ENCODE results near the gene TIMM10B.

DNA sequence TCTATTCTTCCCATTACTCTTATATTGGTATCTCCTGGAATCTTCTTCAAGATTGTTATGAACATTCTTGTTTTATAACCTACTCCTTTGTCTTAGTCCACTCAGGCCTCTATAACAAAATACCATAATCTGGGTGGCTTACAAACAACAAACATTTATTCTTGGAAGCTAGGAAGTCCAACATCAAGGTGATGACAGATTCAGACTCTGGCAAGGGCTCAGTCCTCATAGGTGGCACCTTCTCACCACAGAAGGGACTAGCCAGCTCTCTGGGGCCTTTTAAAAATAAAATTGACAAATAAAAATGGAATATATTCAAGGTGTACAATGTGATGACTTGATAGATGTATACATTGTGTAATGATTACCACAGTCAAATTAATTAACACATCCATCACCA, 35.6 kb downstream of the TIMM10B start:
- no peak for TF ChIP-seq EZH2 (IDR thresholded peaks at IDR 0.05; ENCODE audit: low read length, unreplicated experiment)
- TF ChIP-seq, protein P1, sequence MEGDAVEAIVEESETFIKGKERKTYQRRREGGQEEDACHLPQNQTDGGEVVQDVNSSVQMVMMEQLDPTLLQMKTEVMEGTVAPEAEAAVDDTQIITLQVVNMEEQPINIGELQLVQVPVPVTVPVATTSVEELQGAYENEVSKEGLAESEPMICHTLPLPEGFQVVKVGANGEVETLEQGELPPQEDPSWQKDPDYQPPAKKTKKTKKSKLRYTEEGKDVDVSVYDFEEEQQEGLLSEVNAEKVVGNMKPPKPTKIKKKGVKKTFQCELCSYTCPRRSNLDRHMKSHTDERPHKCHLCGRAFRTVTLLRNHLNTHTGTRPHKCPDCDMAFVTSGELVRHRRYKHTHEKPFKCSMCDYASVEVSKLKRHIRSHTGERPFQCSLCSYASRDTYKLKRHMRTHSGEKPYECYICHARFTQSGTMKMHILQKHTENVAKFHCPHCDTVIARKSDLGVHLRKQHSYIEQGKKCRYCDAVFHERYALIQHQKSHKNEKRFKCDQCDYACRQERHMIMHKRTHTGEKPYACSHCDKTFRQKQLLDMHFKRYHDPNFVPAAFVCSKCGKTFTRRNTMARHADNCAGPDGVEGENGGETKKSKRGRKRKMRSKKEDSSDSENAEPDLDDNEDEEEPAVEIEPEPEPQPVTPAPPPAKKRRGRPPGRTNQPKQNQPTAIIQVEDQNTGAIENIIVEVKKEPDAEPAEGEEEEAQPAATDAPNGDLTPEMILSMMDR (conservative IDR thresholded peaks at IDR 0.05; ENCODE audit: low read depth, low read length): no peak
- TF ChIP-seq EZH2phosphoT487 (IDR thresholded peaks at IDR 0.05; ENCODE audit: borderline replicate concordance, low read length): no peak

Data from PC-3 (cell line).